Common myeloid progenitor, CD34-positive (primary cell): ENCODE results near the gene METTL25B.

Experiments used
- CTCF ChIA-PET: fragments of 350-600 bp; sonication (Branson Sonifier 250); formaldehyde crosslinking; loops from one replicate; lab custom pipeline; 2021; ENCODE audit warnings: antibody characterized with exemption; lab: Charles Lee
- POLR2A ChIA-PET: fragments of 350-600 bp; sonication (Branson Sonifier 250); formaldehyde crosslinking; loops from one replicate; lab custom pipeline; 2021; ENCODE audit warnings: antibody characterized with exemption; lab: Charles Lee
- DNase-seq, 3 donors: peaks; one replicate each; pipeline versions ENCODE4 v3.0.0 to v3.0.0-alpha.2; 2013
- H3K27ac ChIP-seq, 2 experiments: 1 replicate in 1 of 2; 2 replicates in 1 of 2; pipeline ENCODE4 v1.7.0; 2013; ENCODE audit warnings: inconsistent platforms in 2 of 2, low read length in 2 of 2, mild to moderate bottlenecking in 2 of 2, low read depth in 1 of 2, moderate library complexity in 1 of 2; ENCODE audit not compliant: severe bottlenecking in 2 of 2, insufficient read depth in 1 of 2, poor library complexity in 1 of 2
- H3K27me3 ChIP-seq, 5 experiments: replicated peaks in 2 of 5; 1 replicate in 3 of 5; 2 replicates in 2 of 5; pipeline versions ENCODE4 v1.6.1 to v1.7.0; 2013; ENCODE audit warnings: low read length in 4 of 5, mild to moderate bottlenecking in 2 of 5, moderate library complexity in 2 of 5, inconsistent platforms in 1 of 5; ENCODE audit not compliant: insufficient read depth in 5 of 5, control insufficient read depth in 4 of 5
- H3K36me3 ChIP-seq, 4 experiments: 1 replicate in 2 of 4; 2 replicates in 2 of 4; pipeline versions ENCODE4 v1.6.1 to v1.7.0; 2013; ENCODE audit warnings: low read length in 3 of 4, control low read depth in 1 of 4, mild to moderate bottlenecking in 1 of 4; ENCODE audit not compliant: control insufficient read depth in 4 of 4, insufficient read depth in 4 of 4
- H3K4me1 ChIP-seq, 4 experiments: 1 replicate in 3 of 4; 2 replicates in 1 of 4; pipeline versions ENCODE4 v1.6.1 to v1.7.1; 2013; ENCODE audit warnings: low read length in 3 of 4, mild to moderate bottlenecking in 3 of 4, control low read depth in 1 of 4, inconsistent platforms in 1 of 4, moderate library complexity in 1 of 4; ENCODE audit not compliant: control insufficient read depth in 4 of 4, insufficient read depth in 4 of 4; ENCODE audit errors: control extremely low read depth in 1 of 4
- H3K4me3 ChIP-seq, 7 experiments: 1 replicate in 4 of 7; 2 replicates in 3 of 7; pipeline versions ENCODE4 v1.5.1 to v1.7.0; 2013; ENCODE audit warnings: mild to moderate bottlenecking in 7 of 7, low read length in 6 of 7, moderate library complexity in 6 of 7, inconsistent platforms in 2 of 7, low read depth in 2 of 7, control low read depth in 1 of 7; ENCODE audit not compliant: insufficient read depth in 4 of 7, control insufficient read depth in 1 of 7; ENCODE audit errors: extremely low read depth in 1 of 7
- H3K9me3 ChIP-seq, 5 experiments: 1 replicate in 4 of 5; 2 replicates in 1 of 5; pipeline versions ENCODE4 v1.6.1 to v1.7.1; 2013; ENCODE audit warnings: low read length in 4 of 5, mild to moderate bottlenecking in 2 of 5, inconsistent platforms in 1 of 5, low read depth in 1 of 5, moderate library complexity in 1 of 5; ENCODE audit not compliant: control insufficient read depth in 4 of 5, insufficient read depth in 2 of 5; ENCODE audit errors: control extremely low read depth in 1 of 5
- WGBS: methylation state at CpG from one replicate; pipeline ENCODE4 v1.1.5; 2013; ENCODE audit not compliant: insufficient coverage; 5-methylcytosine and 5-hydroxymethylcytosine counted together

Gene METTL25B

DNA sequence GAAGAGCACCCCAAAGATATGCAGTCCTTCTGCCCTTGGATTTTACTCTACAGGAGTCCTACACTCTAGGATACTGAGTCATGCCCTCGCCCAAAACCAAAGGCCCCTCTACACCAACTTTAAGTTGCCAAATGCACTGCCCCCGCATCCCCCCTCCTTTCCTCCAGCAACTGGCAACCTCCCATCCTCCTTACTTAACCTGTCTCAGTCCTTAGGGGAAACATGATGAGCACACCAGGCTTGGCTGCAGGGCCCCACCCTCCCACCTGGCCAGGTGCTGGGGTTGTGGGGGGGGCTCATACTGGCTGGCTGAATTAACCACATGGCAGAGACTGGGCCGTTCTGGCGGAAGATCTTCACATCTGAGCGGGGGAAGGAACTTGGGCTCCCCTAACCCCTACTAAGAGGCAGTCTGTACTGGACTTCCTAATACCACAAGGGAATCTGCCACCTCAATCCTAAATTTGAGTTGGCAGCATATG lies 22.0 kb downstream of the METTL25B start:
- CTCF ChIA-PET, result interaction anchor here (1.4 to 3.6 kb wide), 2 partner anchors 23 to 46 kb away, joined by 3 to 32 read pairs; partner anchors contain the start of genes ISG20L2 and METTL25B

GRCh38 chr1:156750711-156751450 lies 22.6 kb downstream of the METTL25B start:
- WGBS, result under 1% methylated on average over 54 of the region's 64 CpGs
- peak in 2 of 3 donors; percentile 60 to 67 for DNase-seq
- no peaks in the 10 kb centered on the region for H3K27me3 ChIP-seq
- H3K36me3 ChIP-seq, result peaks cover 0 to 27% (median 1%) of the 10 kb centered on the region in 4 experiments
- peak overlapping the region; percentile 77 to 93 for H3K27ac ChIP-seq
- peaks cover 30 to 67% (median 61%) of the 10 kb centered on the region in 4 experiments for H3K4me1 ChIP-seq
- H3K4me3 ChIP-seq, result peak overlapping the region; percentile 84 to 100 (median 90)
- ChIA-PET POLR2A (interaction anchor here (1.4 to 2.2 kb wide), 3 partner anchors 10 to 22 kb away, joined by 5 to 15 read pairs (median 10); partner anchors contain the start of genes ISG20L2, METTL25B, MRPL24 and PRCC), CTCF (interaction anchor here (1.2 to 3.6 kb wide), 4 partner anchors 10 to 46 kb away, joined by 3 to 32 read pairs (median 4); partner anchors contain the start of genes ISG20L2, METTL25B and MRPL24)
- H3K9me3 ChIP-seq, result no peaks in the 10 kb centered on the region

More for the DNA sequence above, 22.0 kb downstream of the METTL25B start:
- peak overlapping the region; percentile 77 to 93 for H3K27ac ChIP-seq
- 0% methylated on average over 5 of the region's 5 CpGs for WGBS
- POLR2A ChIA-PET, result no interaction called here
- peaks cover 35 to 69% (median 63%) of the 10 kb centered on the region in 4 experiments for H3K4me1 ChIP-seq
- H3K36me3 ChIP-seq, result peaks cover 0 to 34% (median 1%) of the 10 kb centered on the region in 4 experiments
- peak overlapping the region; percentile 84 to 100 (median 90) for H3K4me3 ChIP-seq
- no peaks in the 10 kb centered on the region for H3K27me3 ChIP-seq
- H3K9me3 ChIP-seq, result no peaks in the 10 kb centered on the region
- peak in 1 of 3 donors; percentile 34 for DNase-seq

DNA sequence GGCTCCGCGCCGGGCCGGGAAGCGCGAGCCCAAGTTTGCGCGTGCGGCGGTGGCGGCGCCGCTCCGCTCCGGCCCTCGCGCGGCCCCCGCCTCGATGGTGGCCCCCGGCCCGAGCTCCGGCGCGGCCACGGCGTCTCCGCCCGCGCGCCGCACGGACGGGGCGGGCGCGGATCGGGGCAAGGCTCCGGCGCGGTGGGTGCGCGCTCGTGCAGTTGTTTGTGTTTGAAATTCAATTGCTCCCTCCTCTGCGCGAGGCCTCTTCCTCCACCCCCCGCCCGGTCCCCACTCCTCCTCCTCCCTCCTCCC lies 23.1 kb downstream of the METTL25B start, which contains the start of gene HDGF:
Gene HDGF (minus strand): TSS at position 225 of the 306 bp plus-strand sequence. CDS start 246 bp downstream, outside the sequence.
- no peak for DNase-seq
- Histone ChIP-seq H3K9me3 (no peaks in the 10 kb centered on the region), H3K4me3 (peak within 1 kb of the TSS; percentile 87 to 100 (median 97)), H3K4me1 (peaks cover 26 to 61% (median 56%) of the 10 kb centered on the region in 4 experiments), H3K36me3 (peaks cover 0 to 24% (median 1%) of the 10 kb centered on the region in 4 experiments), H3K27me3 (no peaks in the 10 kb centered on the region), H3K27ac (peak within 1 kb of the TSS; percentile 77 to 93)
- WGBS, result 0% methylated on average over 28 of the region's 48 CpGs
- POLR2A ChIA-PET, result interaction anchor here (1.4 to 2.2 kb wide), 3 partner anchors 10 to 22 kb away, joined by 5 to 15 read pairs (median 10); partner anchors contain the start of genes ISG20L2, METTL25B, MRPL24 and PRCC
- CTCF ChIA-PET, result interaction anchor here (1.2 to 3.6 kb wide), 3 partner anchors 11 to 24 kb away, joined by 4 to 32 read pairs (median 5); partner anchors contain the start of genes ISG20L2, METTL25B and MRPL24

- H3K27ac ChIP-seq, result peak overlapping the region; percentile 76 to 91
- H3K4me1 ChIP-seq, result peaks cover 26 to 56% (median 51%) of the 10 kb centered on the region in 4 experiments
- H3K27me3 ChIP-seq, result no peaks in the 10 kb centered on the region
- CTCF ChIA-PET, result interaction anchor here (1.1 to 3.6 kb wide), 4 partner anchors 11 to 62 kb away, joined by 4 to 32 read pairs (median 4); partner anchors contain the start of genes ISG20L2, METTL25B and MRPL24
- 0% methylated on average over 43 of the region's 68 CpGs for WGBS
- H3K36me3 ChIP-seq, result peaks cover 0 to 22% (median 1%) of the 10 kb centered on the region in 4 experiments
- peak overlapping the region; percentile 72 to 100 (median 97) for H3K4me3 ChIP-seq
- DNase-seq, result peak; percentile 96 to 98 (median 98)
- POLR2A ChIA-PET, result interaction anchor here (0.6 to 2.2 kb wide), 4 partner anchors 11 to 697 kb away, joined by 3 to 15 read pairs (median 8); partner anchors contain the start of genes ISG20L2, METTL25B, MRPL24 and PRCC
- H3K9me3 ChIP-seq, result no peaks in the 10 kb centered on the region
Measured at GRCh38 chr1:156751757-156752481, 23.6 kb downstream of the METTL25B start.

GRCh38 chr1:156752843-156753482 lies 24.7 kb downstream of the METTL25B start:
- peaks cover 0 to 18% (median 1%) of the 10 kb centered on the region in 4 experiments for H3K36me3 ChIP-seq
- POLR2A ChIA-PET, result interaction anchor here (2.0 to 2.2 kb wide), 2 partner anchors 14 to 24 kb away, joined by 10 to 15 read pairs; partner anchors contain the start of genes ISG20L2, METTL25B and PRCC
- peak in 2 of 3 donors; percentile 57 to 71 for DNase-seq
- 33% methylated on average over 1 of the region's 1 CpG for WGBS
- H3K27me3 ChIP-seq, result no peaks in the 10 kb centered on the region
- CTCF ChIA-PET, result interaction anchor here (1.1 to 3.6 kb wide), 2 partner anchors 26 to 64 kb away, joined by 4 to 32 read pairs; partner anchors contain the start of genes ISG20L2 and METTL25B
- no peaks in the 10 kb centered on the region for H3K9me3 ChIP-seq
- H3K4me3 ChIP-seq, result peak overlapping the region in 6 of 7 experiments; percentile 90 to 100 (median 98)
- H3K4me1 ChIP-seq, result peaks cover 21 to 46% (median 41%) of the 10 kb centered on the region in 4 experiments
- peak overlapping the region in 1 of 2 experiments; percentile 91 for H3K27ac ChIP-seq

DNA sequence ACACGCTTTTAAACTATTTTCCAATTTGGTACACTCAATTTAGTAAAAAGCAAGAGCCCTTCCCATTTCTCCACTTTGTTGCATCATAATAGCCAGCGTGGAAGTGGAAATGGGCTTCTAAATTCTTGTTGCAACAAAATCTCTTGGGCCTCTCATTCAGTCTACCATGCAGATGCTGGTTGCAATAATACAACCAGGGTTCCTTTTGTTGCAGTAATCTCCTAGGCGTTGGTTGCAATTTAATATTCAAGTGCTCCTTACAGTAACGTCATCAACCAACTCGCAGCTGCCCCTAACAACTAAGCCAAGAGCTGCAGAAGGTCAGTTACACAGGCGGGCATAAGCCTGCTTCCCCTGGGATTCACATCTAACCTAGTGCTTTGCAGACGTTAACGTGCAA lies 25.9 kb downstream of the METTL25B start:
- DNase-seq, result no peak
- peaks cover 0 to 11% (median 1%) of the 10 kb centered on the region in 4 experiments for H3K36me3 ChIP-seq
- no peak overlapping the region for H3K27ac ChIP-seq
- peaks cover 9 to 34% (median 29%) of the 10 kb centered on the region in 4 experiments for H3K4me1 ChIP-seq
- 93% methylated on average over 8 of the region's 8 CpGs for WGBS
- no peaks in the 10 kb centered on the region for H3K9me3 ChIP-seq
- POLR2A ChIA-PET, result no interaction called here
- CTCF ChIA-PET, result interaction anchor here (0.6 to 1.0 kb wide), 2 partner anchors 12 to 233 kb away, joined by 3 read pairs; no protein-coding TSS in a partner anchor
- H3K4me3 ChIP-seq, result no peak overlapping the region
- no peaks in the 10 kb centered on the region for H3K27me3 ChIP-seq
